ENCODE data around the gene PFDN1. TPM values are rescaled to one million over a fixed set of nuclear protein-coding genes. Genes with fewer than 3 reads are reported as not detected.
"Not testable (repeated sequence)": the region's sequence is repeated elsewhere in the genome, so short reads cannot be mapped to it uniquely, and the experiment has no call there.

Gene PFDN1
- 10 to 100 TPM; 48.9 to 57.5 TPM for total RNA-seq

GRCh38 chr5:140302786-140303639 is at the start of gene PFDN1:
Gene PFDN1 (minus strand): TSS chr5:140303101. CDS start chr5:140303073, 28 bp downstream.
- no peaks in the 10 kb centered on the region for H3K9me3 Mint-ChIP-seq (ENCODE audit: low read depth)
- H3K27ac Mint-ChIP-seq, result peak within 1 kb of the TSS; percentile 94
- H3K27me3 Mint-ChIP-seq, result peaks cover 7% of the 10 kb centered on the region
- CTCF ChIA-PET, result interaction anchor here (0.8 to 3.4 kb wide), 8 partner anchors 10 to 422 kb away, joined by 3 to 16 read pairs (median 4); partner anchors contain the start of gene HBEGF
- ATAC-seq, result peak; percentile 100
- peaks cover 9% of the 10 kb centered on the region for H3K36me3 Mint-ChIP-seq
- H3K4me3 Mint-ChIP-seq, result peak within 1 kb of the TSS; percentile 90
- peak; percentile 97 for DNase-seq
- H3K4me1 Mint-ChIP-seq, result peaks cover 34% of the 10 kb centered on the region

- CTCF ChIA-PET, result interaction anchor here (0.7 to 17.8 kb wide), 38 partner anchors 9 to 370 kb away, joined by 3 to 657 read pairs (median 5); partner anchors contain the start of genes IK, NDUFA2, PFDN1 and SLC4A9
- H3K36me3 Mint-ChIP-seq, result no peaks in the 10 kb centered on the region
- peaks cover 28% of the 10 kb centered on the region for H3K4me1 Mint-ChIP-seq
- no peaks in the 10 kb centered on the region for H3K9me3 Mint-ChIP-seq (ENCODE audit: low read depth)
- H3K4me3 Mint-ChIP-seq, result no peak overlapping the region
- DNase-seq, result peak; percentile 68
- H3K27ac Mint-ChIP-seq, result no peak overlapping the region
- H3K27me3 Mint-ChIP-seq, result peaks cover 19% of the 10 kb centered on the region
- peak; percentile 91 for ATAC-seq
These were observed 48.9 kb upstream of the PFDN1 start for GRCh38 chr5:140351609-140352334.

- peaks cover 19% of the 10 kb centered on the region for H3K27me3 Mint-ChIP-seq
- H3K4me1 Mint-ChIP-seq, result peaks cover 36% of the 10 kb centered on the region
- peaks cover 4% of the 10 kb centered on the region for H3K36me3 Mint-ChIP-seq
- H3K27ac Mint-ChIP-seq, result no peak overlapping the region
- DNase-seq (no peak), ATAC-seq (no peak)
- H3K9me3 Mint-ChIP-seq (ENCODE audit: low read depth), result no peaks in the 10 kb centered on the region
- no peak overlapping the region for H3K4me3 Mint-ChIP-seq
- CTCF ChIA-PET, result interaction anchor here (0.5 to 17.8 kb wide), 7 partner anchors 9 to 376 kb away, joined by 3 to 657 read pairs (median 4); no protein-coding TSS in a partner anchor
These were observed 46.3 kb upstream of the PFDN1 start for GRCh38 chr5:140349244-140349643.

GRCh38 chr5:140348104-140348503 is 45.2 kb upstream of the PFDN1 start:
- CTCF ChIA-PET, result interaction anchor here (0.9 to 17.8 kb wide), 6 partner anchors 10 to 189 kb away, joined by 3 to 657 read pairs (median 10); partner anchors contain the start of gene PFDN1
- no peak for ATAC-seq
- Mint-ChIP-seq H3K4me3 (no peak overlapping the region), H3K27ac (no peak overlapping the region), H3K27me3 (peaks cover 19% of the 10 kb centered on the region), H3K36me3 (peaks cover 15% of the 10 kb centered on the region), H3K9me3 (ENCODE audit: low read depth) (no peaks in the 10 kb centered on the region), H3K4me1 (peaks cover 47% of the 10 kb centered on the region)
- no peak for DNase-seq

- CTCF ChIA-PET, result interaction anchor here (0.7 to 17.8 kb wide), 15 partner anchors 8 to 378 kb away, joined by 3 to 657 read pairs (median 5); partner anchors contain the start of genes PFDN1 and SLC4A9
- no peaks in the 10 kb centered on the region for H3K9me3 Mint-ChIP-seq (ENCODE audit: low read depth)
- no peak overlapping the region for H3K27ac Mint-ChIP-seq
- H3K36me3 Mint-ChIP-seq, result peaks cover 21% of the 10 kb centered on the region
- ATAC-seq, result no peak
- DNase-seq, result no peak
- H3K4me1 Mint-ChIP-seq, result peaks cover 55% of the 10 kb centered on the region
- H3K4me3 Mint-ChIP-seq, result peak overlapping the region; percentile 80
- peaks cover 19% of the 10 kb centered on the region for H3K27me3 Mint-ChIP-seq
These were observed 44.5 kb upstream of the PFDN1 start for GRCh38 chr5:140347360-140347759.

GRCh38 chr5:140346348-140347221 is 43.7 kb upstream of the PFDN1 start, which contains the start of gene HBEGF:
Gene HBEGF (minus strand): TSS chr5:140346603. CDS start chr5:140346328, 275 bp downstream.
- CTCF ChIA-PET, result interaction anchor here (0.7 to 17.8 kb wide), 21 partner anchors 9 to 379 kb away, joined by 3 to 657 read pairs (median 4); partner anchors contain the start of genes PFDN1 and SLC4A9
- ATAC-seq (peak; percentile 72), DNase-seq (peak; percentile 60)
- Mint-ChIP-seq H3K4me1 (peaks cover 59% of the 10 kb centered on the region), H3K27me3 (peaks cover 15% of the 10 kb centered on the region), H3K4me3 (peak within 1 kb of the TSS; percentile 80), H3K27ac (peak within 1 kb of the TSS; percentile 68), H3K36me3 (peaks cover 28% of the 10 kb centered on the region), H3K9me3 (ENCODE audit: low read depth) (no peaks in the 10 kb centered on the region)

- H3K36me3 Mint-ChIP-seq, result peaks cover 34% of the 10 kb centered on the region
These were observed 43.0 kb upstream of the PFDN1 start for GRCh38 chr5:140345919-140346347.

GRCh38 chr5:140344683-140345423 is 42.0 kb upstream of the PFDN1 start:
- Mint-ChIP-seq H3K9me3 (ENCODE audit: low read depth) (no peaks in the 10 kb centered on the region), H3K36me3 (peaks cover 41% of the 10 kb centered on the region), H3K27ac (peak overlapping the region; percentile 94), H3K4me3 (peak overlapping the region; percentile 80), H3K27me3 (peaks cover 2% of the 10 kb centered on the region), H3K4me1 (peaks cover 66% of the 10 kb centered on the region)
- ATAC-seq, result no peak
- CTCF ChIA-PET, result interaction anchor here (1.0 to 17.8 kb wide), 11 partner anchors 9 to 366 kb away, joined by 3 to 657 read pairs (median 13); partner anchors contain the start of genes PFDN1 and SLC4A9
- DNase-seq, result no peak

More at GRCh38 chr5:140345919-140346347, 43.0 kb upstream of the PFDN1 start:
- Mint-ChIP-seq H3K9me3 (ENCODE audit: low read depth) (no peaks in the 10 kb centered on the region), H3K4me3 (peak overlapping the region; percentile 80), H3K27ac (peak overlapping the region; percentile 68), H3K27me3 (peaks cover 12% of the 10 kb centered on the region), H3K4me1 (peaks cover 62% of the 10 kb centered on the region)
- DNase-seq (no peak), ATAC-seq (peak; percentile 11)
- CTCF ChIA-PET, result interaction anchor here (0.7 to 17.8 kb wide), 18 partner anchors 9 to 376 kb away, joined by 3 to 657 read pairs (median 4); partner anchors contain the start of genes PFDN1 and SLC4A9

GRCh38 chr5:140343849-140344248 is 40.9 kb upstream of the PFDN1 start:
- Mint-ChIP-seq H3K27ac (peak overlapping the region; percentile 94), H3K36me3 (peaks cover 48% of the 10 kb centered on the region)

GRCh38 chr5:140342896-140343295 is 40.0 kb upstream of the PFDN1 start:
- peaks cover 76% of the 10 kb centered on the region for H3K4me1 Mint-ChIP-seq
- H3K27me3 Mint-ChIP-seq, result no peaks in the 10 kb centered on the region
- peaks cover 52% of the 10 kb centered on the region for H3K36me3 Mint-ChIP-seq
- no peaks in the 10 kb centered on the region for H3K9me3 Mint-ChIP-seq (ENCODE audit: low read depth)
- H3K4me3 Mint-ChIP-seq, result peak overlapping the region; percentile 80
- no peak for ATAC-seq
- no peak for DNase-seq
- H3K27ac Mint-ChIP-seq, result peak overlapping the region; percentile 94
- CTCF ChIA-PET, result interaction anchor here (1.2 to 17.8 kb wide), 4 partner anchors 9 to 100 kb away, joined by 3 to 657 read pairs (median 14); no protein-coding TSS in a partner anchor

More at GRCh38 chr5:140343849-140344248, 40.9 kb upstream of the PFDN1 start:
- H3K9me3 Mint-ChIP-seq (ENCODE audit: low read depth); ATAC-seq; DNase-seq; H3K27me3 Mint-ChIP-seq: not testable (repeated sequence)
- peak overlapping the region; percentile 80 for H3K4me3 Mint-ChIP-seq
- CTCF ChIA-PET, result interaction anchor here (1.2 to 17.8 kb wide), 7 partner anchors 8 to 367 kb away, joined by 3 to 657 read pairs (median 17); partner anchors contain the start of gene SLC4A9
- peaks cover 74% of the 10 kb centered on the region for H3K4me1 Mint-ChIP-seq

GRCh38 chr5:140342287-140342686 is 39.4 kb upstream of the PFDN1 start:
- Mint-ChIP-seq H3K27me3 (no peaks in the 10 kb centered on the region), H3K9me3 (ENCODE audit: low read depth) (no peaks in the 10 kb centered on the region), H3K36me3 (peaks cover 52% of the 10 kb centered on the region), H3K4me3 (peak overlapping the region; percentile 80), H3K4me1 (peaks cover 74% of the 10 kb centered on the region), H3K27ac (peak overlapping the region; percentile 94)
- DNase-seq (peak; percentile 70), ATAC-seq (peak; percentile 4)
- CTCF ChIA-PET, result interaction anchor here (1.2 to 17.8 kb wide), 4 partner anchors 10 to 100 kb away, joined by 3 to 657 read pairs (median 14); no protein-coding TSS in a partner anchor

Data from activated CD8-positive, alpha-beta memory T cell treated with anti-CD3 and anti-CD28 coated beads, Interleukin-2, amount 10 ng/mL, durations not matched to agents 7 days and 5 days (primary cell).